Measurements from ENCODE around the gene REPS2. TPM values are rescaled to one million over a fixed set of nuclear protein-coding genes. Genes with fewer than 3 reads are reported as not detected.

The REPS2 gene
- total RNA-seq, 1 experiment from 2014 or later = 4.5 TPM

DNA sequence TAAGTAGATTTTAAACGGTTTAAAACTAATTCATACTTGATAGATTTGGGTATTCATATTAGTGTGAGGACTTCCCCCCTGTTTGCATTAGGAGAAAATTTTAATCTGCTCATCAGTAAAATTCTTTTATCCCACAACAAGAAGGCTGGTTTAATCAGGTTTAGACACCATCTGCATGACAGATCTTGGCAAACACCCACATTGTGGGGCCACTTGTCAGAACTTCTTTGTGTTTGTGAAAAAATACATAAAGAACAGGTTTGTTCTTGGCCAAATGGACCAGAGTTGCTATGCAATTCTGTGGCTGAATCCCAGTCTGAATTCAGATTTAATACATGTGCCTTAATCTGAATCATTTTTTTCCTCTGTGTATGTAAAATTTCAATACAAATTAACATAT, 121.1 kb downstream of the REPS2 start:
- CTCF ChIA-PET = no interaction called here
- DNase-seq (ENCODE audit: low read depth, low spot score) (no peak), ATAC-seq (no peak)
- H3K27me3 ChIP-seq (ENCODE audit: control insufficient read depth, insufficient read depth, low read length) = no peaks in the 10 kb centered on the region
- POLR2A ChIA-PET = no interaction called here
- no peak overlapping the region for H3K4me3 ChIP-seq (ENCODE audit: low read depth in 2 of 2, low read length in 2 of 2)
- no peaks in the 10 kb centered on the region for H3K36me3 ChIP-seq (ENCODE audit: control insufficient read depth, insufficient read depth, low read length)
- H3K27ac ChIP-seq (ENCODE audit: low read length) = no peak overlapping the region
- H3K4me1 ChIP-seq (ENCODE audit: control insufficient read depth, insufficient read depth, low read length) = no peaks in the 10 kb centered on the region
- H3K9me3 ChIP-seq (ENCODE audit: control insufficient read depth, insufficient read depth, low read depth, low read length) = no peaks in the 10 kb centered on the region
- in situ Hi-C loops (cut with HindIII; ENCODE audit: low pct_unique_long_range_greater_than_20kb, low sequenced_read_pairs) (no loop called here), intact Hi-C loops (cut with micrococcal nuclease; ENCODE audit: unreplicated experiment) (no loop called here)
- TF ChIP-seq, protein P1, sequence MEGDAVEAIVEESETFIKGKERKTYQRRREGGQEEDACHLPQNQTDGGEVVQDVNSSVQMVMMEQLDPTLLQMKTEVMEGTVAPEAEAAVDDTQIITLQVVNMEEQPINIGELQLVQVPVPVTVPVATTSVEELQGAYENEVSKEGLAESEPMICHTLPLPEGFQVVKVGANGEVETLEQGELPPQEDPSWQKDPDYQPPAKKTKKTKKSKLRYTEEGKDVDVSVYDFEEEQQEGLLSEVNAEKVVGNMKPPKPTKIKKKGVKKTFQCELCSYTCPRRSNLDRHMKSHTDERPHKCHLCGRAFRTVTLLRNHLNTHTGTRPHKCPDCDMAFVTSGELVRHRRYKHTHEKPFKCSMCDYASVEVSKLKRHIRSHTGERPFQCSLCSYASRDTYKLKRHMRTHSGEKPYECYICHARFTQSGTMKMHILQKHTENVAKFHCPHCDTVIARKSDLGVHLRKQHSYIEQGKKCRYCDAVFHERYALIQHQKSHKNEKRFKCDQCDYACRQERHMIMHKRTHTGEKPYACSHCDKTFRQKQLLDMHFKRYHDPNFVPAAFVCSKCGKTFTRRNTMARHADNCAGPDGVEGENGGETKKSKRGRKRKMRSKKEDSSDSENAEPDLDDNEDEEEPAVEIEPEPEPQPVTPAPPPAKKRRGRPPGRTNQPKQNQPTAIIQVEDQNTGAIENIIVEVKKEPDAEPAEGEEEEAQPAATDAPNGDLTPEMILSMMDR (IDR thresholded peaks at IDR 0.05) = no peak
- TF ChIP-seq TCF7L2 (IDR thresholded peaks at IDR 0.05; ENCODE audit: low read depth, low read length) = no peak
- no TSS peak for BruUV-seq (replicated peaks)

DNA sequence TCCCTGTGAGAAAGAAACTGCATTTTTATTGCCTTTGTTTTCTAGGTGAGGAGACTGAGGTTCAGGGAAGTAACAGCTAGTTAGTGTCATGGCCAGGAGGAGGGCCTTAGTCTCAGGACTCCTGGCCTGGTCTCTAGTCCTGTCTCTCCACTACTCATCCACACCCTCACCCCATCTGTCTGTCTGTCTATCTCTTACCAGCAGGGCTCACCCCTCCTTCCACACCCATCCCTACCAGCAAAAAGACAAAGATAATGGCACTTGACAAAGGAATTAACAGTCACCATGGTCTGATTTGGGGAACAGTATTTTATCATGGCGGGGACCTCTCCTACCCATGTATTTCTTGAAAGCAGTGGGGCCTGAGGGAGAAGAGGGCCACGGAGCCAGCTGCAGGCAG, 125.8 kb downstream of the REPS2 start:
- no peak for TF ChIP-seq POLR2AphosphoS5 (IDR thresholded peaks at IDR 0.05; ENCODE audit: low read depth, low read length)
- no peak for TF ChIP-seq TCF7L2 (IDR thresholded peaks at IDR 0.05; ENCODE audit: low read depth, low read length)
- TF ChIP-seq, protein P1 (IDR thresholded peaks at IDR 0.05) = no peak
- TF ChIP-seq, protein P2, sequence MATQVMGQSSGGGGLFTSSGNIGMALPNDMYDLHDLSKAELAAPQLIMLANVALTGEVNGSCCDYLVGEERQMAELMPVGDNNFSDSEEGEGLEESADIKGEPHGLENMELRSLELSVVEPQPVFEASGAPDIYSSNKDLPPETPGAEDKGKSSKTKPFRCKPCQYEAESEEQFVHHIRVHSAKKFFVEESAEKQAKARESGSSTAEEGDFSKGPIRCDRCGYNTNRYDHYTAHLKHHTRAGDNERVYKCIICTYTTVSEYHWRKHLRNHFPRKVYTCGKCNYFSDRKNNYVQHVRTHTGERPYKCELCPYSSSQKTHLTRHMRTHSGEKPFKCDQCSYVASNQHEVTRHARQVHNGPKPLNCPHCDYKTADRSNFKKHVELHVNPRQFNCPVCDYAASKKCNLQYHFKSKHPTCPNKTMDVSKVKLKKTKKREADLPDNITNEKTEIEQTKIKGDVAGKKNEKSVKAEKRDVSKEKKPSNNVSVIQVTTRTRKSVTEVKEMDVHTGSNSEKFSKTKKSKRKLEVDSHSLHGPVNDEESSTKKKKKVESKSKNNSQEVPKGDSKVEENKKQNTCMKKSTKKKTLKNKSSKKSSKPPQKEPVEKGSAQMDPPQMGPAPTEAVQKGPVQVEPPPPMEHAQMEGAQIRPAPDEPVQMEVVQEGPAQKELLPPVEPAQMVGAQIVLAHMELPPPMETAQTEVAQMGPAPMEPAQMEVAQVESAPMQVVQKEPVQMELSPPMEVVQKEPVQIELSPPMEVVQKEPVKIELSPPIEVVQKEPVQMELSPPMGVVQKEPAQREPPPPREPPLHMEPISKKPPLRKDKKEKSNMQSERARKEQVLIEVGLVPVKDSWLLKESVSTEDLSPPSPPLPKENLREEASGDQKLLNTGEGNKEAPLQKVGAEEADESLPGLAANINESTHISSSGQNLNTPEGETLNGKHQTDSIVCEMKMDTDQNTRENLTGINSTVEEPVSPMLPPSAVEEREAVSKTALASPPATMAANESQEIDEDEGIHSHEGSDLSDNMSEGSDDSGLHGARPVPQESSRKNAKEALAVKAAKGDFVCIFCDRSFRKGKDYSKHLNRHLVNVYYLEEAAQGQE (IDR thresholded peaks at IDR 0.05; ENCODE audit: insufficient read depth in 1 of 2, low read depth in 2 of 2, low read length in 1 of 2) = no peak
- no peak for TF ChIP-seq SIN3A (IDR thresholded peaks at IDR 0.05; ENCODE audit: borderline replicate concordance, insufficient read depth, low read depth, low read length)
- in situ Hi-C loops (cut with HindIII; ENCODE audit: low pct_unique_long_range_greater_than_20kb, low sequenced_read_pairs) = no loop called here

More for the DNA sequence above, 125.8 kb downstream of the REPS2 start:
- intact Hi-C loops (cut with micrococcal nuclease; ENCODE audit: unreplicated experiment) = no loop called here
- H3K4me3 ChIP-seq (ENCODE audit: low read depth in 2 of 2, low read length in 2 of 2) = no peak overlapping the region
- no peaks in the 10 kb centered on the region for H3K36me3 ChIP-seq (ENCODE audit: control insufficient read depth, insufficient read depth, low read length)
- POLR2A ChIA-PET = no interaction called here
- no peak overlapping the region for H3K27ac ChIP-seq (ENCODE audit: low read length)
- CTCF ChIA-PET = no interaction called here
- no peak for ATAC-seq
- H3K27me3 ChIP-seq (ENCODE audit: control insufficient read depth, insufficient read depth, low read length) = no peaks in the 10 kb centered on the region
- H3K4me1 ChIP-seq (ENCODE audit: control insufficient read depth, insufficient read depth, low read length) = no peaks in the 10 kb centered on the region
- no peak for DNase-seq (ENCODE audit: low read depth, low spot score)
- no TSS peak for BruUV-seq (replicated peaks)
- no peaks in the 10 kb centered on the region for H3K9me3 ChIP-seq (ENCODE audit: control insufficient read depth, insufficient read depth, low read depth, low read length)

All from Panc1 (cell line).